Right kidney (tissue), 1 donor: Measurements from ENCODE around the gene ANKRD2.
"Not testable (repeated sequence)": the region's sequence is repeated elsewhere in the genome, so short reads cannot be mapped to it uniquely, and the experiment has no call there.

Experiments
- DNase-seq: peaks from one replicate; pipeline ENCODE4 v3.0.0-alpha.2; 2016

Gene ANKRD2

GRCh38 chr10:97573021-97573420 lies 442 bp downstream of the ANKRD2 start:
- DNase-seq: no peak

DNA sequence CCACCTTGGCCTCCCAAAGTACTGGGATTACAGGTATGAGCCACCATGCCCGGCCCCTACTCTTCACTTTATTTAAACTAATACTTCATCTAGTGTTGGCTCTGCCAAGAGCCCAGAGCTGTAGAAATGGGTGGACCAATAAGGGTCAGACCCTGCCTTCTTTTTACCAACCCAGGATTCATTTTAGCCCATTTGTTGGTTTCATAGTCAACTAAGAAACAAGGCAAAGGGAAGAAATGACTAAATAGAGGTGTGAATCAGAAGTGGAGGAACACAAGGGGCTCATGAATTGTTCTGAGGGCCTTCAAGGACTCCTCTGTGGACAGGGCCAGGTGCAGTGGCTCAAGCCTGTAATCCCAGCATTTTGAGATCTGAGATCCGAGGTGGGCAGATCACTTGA lies 1.1 kb downstream of the ANKRD2 start:
- no peak for DNase-seq

- peak; percentile 27 for DNase-seq
Measured at GRCh38 chr10:97574374-97575126, 2.0 kb downstream of the ANKRD2 start.

- DNase-seq: peak; percentile 25
Measured at GRCh38 chr10:97575127-97575668, 2.6 kb downstream of the ANKRD2 start.

- DNase-seq: not testable (repeated sequence)
Measured at GRCh38 chr10:97576487-97576886, 3.9 kb downstream of the ANKRD2 start.

- no peak for DNase-seq
Measured at GRCh38 chr10:97577701-97578100, 5.1 kb downstream of the ANKRD2 start.

DNA sequence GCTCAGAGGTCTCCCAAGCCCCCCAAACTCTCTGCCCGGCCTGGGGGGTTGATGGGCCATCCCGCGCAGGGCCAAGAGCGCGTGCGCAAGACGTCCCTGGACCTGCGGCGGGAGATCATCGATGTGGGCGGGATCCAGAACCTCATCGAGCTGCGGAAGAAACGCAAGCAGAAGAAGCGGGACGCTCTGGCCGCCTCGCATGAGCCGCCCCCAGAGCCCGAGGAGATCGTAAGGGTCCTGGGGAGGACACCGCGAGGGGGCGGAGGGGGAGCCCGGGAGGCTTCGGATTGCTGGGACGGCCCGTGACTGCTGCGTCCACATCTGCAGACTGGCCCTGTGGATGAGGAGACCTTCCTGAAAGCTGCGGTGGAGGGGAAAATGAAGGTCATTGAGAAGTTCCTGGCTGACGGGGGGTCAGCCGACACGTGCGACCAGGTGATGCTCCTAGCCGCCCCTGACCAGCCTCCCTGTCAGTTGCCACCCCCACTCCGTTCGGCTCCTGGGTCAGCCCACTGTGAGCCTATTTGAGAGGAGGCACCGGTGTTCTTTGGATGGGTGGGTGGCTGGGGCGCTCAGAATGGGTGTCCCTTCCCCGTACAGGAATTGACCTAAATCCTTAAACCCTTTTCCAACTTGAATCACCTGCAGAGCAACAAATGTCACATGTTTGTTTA lies 5.7 kb downstream of the ANKRD2 start:
- DNase-seq: no peak

DNA sequence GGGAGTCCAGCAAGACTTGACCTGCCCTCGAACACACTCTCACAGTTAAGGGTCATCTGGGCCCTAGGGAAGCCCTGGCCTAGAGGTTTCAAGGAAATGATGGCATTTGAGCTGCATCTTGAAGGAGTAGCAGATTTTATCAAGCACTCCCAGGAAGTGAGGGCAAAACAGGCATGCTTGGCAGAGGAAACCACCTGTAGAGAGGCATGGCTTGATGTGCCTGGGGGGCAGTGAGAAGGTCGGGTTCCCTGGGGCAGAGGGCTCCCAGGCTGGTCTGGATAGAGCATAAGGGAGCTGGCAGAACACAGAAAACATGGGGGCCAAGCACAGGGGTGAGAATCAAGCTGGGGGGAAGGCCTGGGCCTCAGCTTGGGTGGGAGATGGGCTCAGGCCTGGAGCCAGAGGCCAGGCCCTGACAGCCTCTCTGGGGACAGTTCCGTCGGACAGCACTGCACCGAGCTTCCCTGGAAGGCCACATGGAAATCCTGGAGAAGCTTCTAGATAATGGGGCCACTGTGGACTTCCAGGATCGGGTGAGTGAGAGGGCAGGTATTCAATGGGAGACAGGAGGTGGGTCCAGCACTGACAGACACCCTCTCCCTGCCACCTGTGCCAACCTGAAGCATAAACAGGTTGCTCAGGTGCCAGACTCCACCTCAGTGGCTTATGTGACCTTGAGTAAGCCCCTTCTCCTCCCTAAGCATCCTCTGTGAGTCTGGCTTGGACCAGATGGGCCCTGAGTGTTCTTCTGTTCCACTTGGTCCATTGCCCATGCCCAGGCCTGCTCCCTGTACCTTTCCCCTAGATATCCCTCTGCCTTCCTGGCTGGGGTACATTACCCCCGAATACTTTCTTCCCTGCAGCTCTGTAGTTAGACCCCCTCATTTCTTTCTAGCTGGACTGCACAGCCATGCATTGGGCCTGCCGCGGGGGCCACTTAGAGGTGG lies 8.1 kb downstream of the ANKRD2 start:
- no peak for DNase-seq

- no peak for DNase-seq
Measured at GRCh38 chr10:97582169-97582568, 9.6 kb downstream of the ANKRD2 start.

GRCh38 chr10:97583476-97583875 lies 10.9 kb downstream of the ANKRD2 start:
- no peak for DNase-seq

- peak; percentile 72 for DNase-seq
Measured at GRCh38 chr10:97584060-97584797, 11.7 kb downstream of the ANKRD2 start, which contains the start of gene HOGA1. TSS of gene HOGA1 (plus strand) at chr10:97584389. CDS start at chr10:97584704, 315 bp downstream.

GRCh38 chr10:97584798-97585438 lies 12.3 kb downstream of the ANKRD2 start:
- DNase-seq: peak; percentile 22

DNA sequence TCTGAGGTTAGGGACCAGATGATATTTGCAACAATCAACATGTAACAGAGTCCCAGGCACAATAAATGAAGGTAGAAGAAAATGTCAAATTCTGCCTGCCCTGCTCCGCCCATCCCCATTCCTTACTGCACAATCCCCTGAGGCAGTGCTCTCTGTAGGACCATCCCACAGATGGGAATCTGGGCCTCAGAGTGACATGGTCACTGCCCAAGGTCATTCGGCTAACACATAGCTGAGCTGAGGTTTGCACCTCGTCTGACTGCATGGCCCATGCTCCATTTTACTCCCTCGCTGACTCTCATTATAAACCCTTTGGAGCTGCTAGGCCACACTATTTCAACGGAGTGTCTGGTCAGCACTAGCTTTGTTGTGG lies 12.8 kb downstream of the ANKRD2 start:
- DNase-seq: no peak

- DNase-seq: no peak
Measured at GRCh38 chr10:97587183-97587582, 14.6 kb downstream of the ANKRD2 start.

DNA sequence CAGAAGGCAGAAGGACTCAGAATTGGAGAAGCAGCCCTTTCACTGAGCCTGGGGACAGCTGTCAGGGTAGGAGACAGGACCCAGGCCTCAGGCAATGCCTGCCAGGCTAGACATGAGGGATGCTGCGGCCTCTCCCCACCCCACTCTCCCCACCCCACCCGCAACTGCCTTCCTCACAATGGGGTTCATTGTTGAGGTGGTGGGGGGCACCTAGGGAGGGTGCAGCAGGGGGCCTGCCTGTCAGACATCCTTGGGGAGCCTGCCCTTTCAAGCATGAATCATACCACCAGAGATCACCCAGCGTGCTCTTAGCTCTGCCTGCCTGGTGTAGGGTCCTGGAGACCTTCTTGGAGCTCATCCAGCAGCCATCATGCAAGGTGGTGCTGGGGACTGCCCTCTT lies 16.9 kb downstream of the ANKRD2 start, which contains the start of gene C10orf62:
TSS of gene C10orf62 (plus strand) at position 243 of the 400 bp plus-strand sequence. CDS start 177 bp downstream, outside the sequence.
- no peak for DNase-seq

- no peak for DNase-seq
Measured at GRCh38 chr10:97590082-97590747, 17.6 kb downstream of the ANKRD2 start.

GRCh38 chr10:97590748-97591495 lies 18.3 kb downstream of the ANKRD2 start:
- DNase-seq: no peak

- DNase-seq: no peak
Measured at GRCh38 chr10:97593421-97593820, 20.8 kb downstream of the ANKRD2 start.
